Stomach (tissue), 9 donors: ENCODE measurements around the gene COL23A1. TPM values are rescaled to one million over a fixed set of nuclear protein-coding genes. Genes with fewer than 3 reads are reported as not detected.
"Not testable (repeated sequence)": the region's sequence is repeated elsewhere in the genome, so short reads cannot be mapped to it uniquely, and the experiment has no call there.

Source experiments
- DNase-seq, 2 donors: peaks; one replicate each; pipeline versions ENCODE4 v3.0.0 to v3.0.0-alpha.2; 2013 to 2019
- H3K27ac ChIP-seq, 5 donors: fragments of 200-600 bp in 4 of 5; sonication (generic) in 4 of 5; one replicate each; pipeline ENCODE4 v1.5.1; 2013 to 2019; ENCODE audit warnings: mild to moderate bottlenecking in 1 of 5, moderate library complexity in 1 of 5
- H3K27me3 ChIP-seq, 3 donors: fragments of 200-600 bp; sonication (generic); one replicate each; pipeline ENCODE4 v1.5.1; 2017 to 2019; ENCODE audit warnings: mixed run types in 1 of 3
- H3K36me3 ChIP-seq, 4 donors: fragments of 200-600 bp; sonication (generic); 1 replicate in 3 of 4; 2 replicates in 1 of 4; pipeline ENCODE4 v1.5.1; 2016 to 2019
- H3K4me1 ChIP-seq, 4 donors: fragments of 200-600 bp; sonication (generic); one replicate each; pipeline ENCODE4 v1.5.1; 2016 to 2019
- H3K4me3 ChIP-seq, 4 donors: fragments of 200-600 bp; sonication (generic) in 3 of 4; one replicate each; pipeline ENCODE4 v1.5.1; 2016 to 2019; ENCODE audit warnings: mild to moderate bottlenecking in 1 of 4
- H3K9me3 ChIP-seq, 4 donors: fragments of 200-600 bp; sonication (generic); one replicate each; pipeline ENCODE4 v1.5.1; 2016 to 2019
- CTCF ChIP-seq, 7 experiments: fragments of 450-650 bp in 4 of 7; fragments of 200-600 bp in 3 of 7; sonication (generic) in 3 of 7; IDR thresholded peaks; one replicate each; pipeline ENCODE4 v1.5.1; 2016 to 2019; ENCODE audit warnings: antibody characterized with exemption in 7 of 7, control low read depth in 2 of 7, mild to moderate bottlenecking in 1 of 7
- EP300 ChIP-seq: sonication (generic); formaldehyde crosslinking; IDR thresholded peaks from one replicate; pipeline ENCODE4 v1.6.1; 2017; ENCODE audit warnings: antibody characterized with exemption
- POLR2A ChIP-seq, 4 donors: fragments of 450-650 bp; IDR thresholded peaks; one replicate each; pipeline ENCODE4 v1.6.1; 2016; ENCODE audit warnings: antibody characterized with exemption in 4 of 4, control low read depth in 2 of 4, mild to moderate bottlenecking in 1 of 4, moderate library complexity in 1 of 4
- POLR2AphosphoS5 ChIP-seq, 3 donors: sonication (generic); formaldehyde crosslinking; IDR thresholded peaks; one replicate each; pipeline ENCODE4 v1.6.1; 2016; ENCODE audit warnings: antibody characterized with exemption in 3 of 3
- WGBS, 5 donors: extraction: QIAGEN DNeasy Blood & Tissue Kit in 3 of 5; methylation state at CpG; one replicate each; pipeline versions ENCODE4 v1.1.5 to v1.1.7; 2013 to 2018; 5-methylcytosine and 5-hydroxymethylcytosine counted together
- intact Hi-C: fragments of 100-400 bp; cut with DNase I; formaldehyde crosslinking; loops from one replicate; pipeline ENCODE4 v1.15.1; 2023; ENCODE audit warnings: low total_unique reads
- polyA plus RNA-seq, 3 donors: library from polyadenylated mRNA; stranded (reverse); fragments of 200-250 nt; gene quantifications; one replicate each; pipeline ENCODE4 v1.2.3, GENCODE V29; 2013
- total RNA-seq, 5 donors: library from RNA; depleted of rRNA; stranded (reverse); fragments of >200 nt; gene quantifications; one replicate each; pipeline versions ENCODE4 v1.1.0 to v1.2.3, GENCODE V29; 2014 to 2016
- donor health status: healthy with polysubstance abuse.
- donor health status: Bipolar disorder and iron deficiency.
- donor health status: healthy.

COL23A1 gene
- total and polyA plus RNA-seq, 8 donors: under 0.01 to 7.0 (median 1.4) TPM

- TF ChIP-seq POLR2AphosphoS5 (IDR thresholded peaks at IDR 0.05) (no peak), CTCF (IDR thresholded peaks at IDR 0.05) (no peak), POLR2A (IDR thresholded peaks at IDR 0.05) (no peak), EP300 (no peak)
- intact Hi-C loops: no loop called here
- Histone ChIP-seq H3K9me3 (no peaks in the 10 kb centered on the region), H3K36me3 (no peaks in the 10 kb centered on the region), H3K4me1 (no peaks in the 10 kb centered on the region), H3K27me3 (peaks cover 0 to 6% (median 0%) of the 10 kb centered on the region in 3 donors), H3K27ac (no peak overlapping the region), H3K4me3 (no peak overlapping the region)
- DNase-seq: no peak
- WGBS, 5 donors: 80 to 91% (median 86%) methylated on average over 12 of the region's 12 CpGs
These were observed 286.2 kb downstream of the COL23A1 start for GRCh38 chr5:178304016-178304415.

- 82 to 91% (median 87%) methylated on average over 16 of the region's 16 CpGs for WGBS, 5 donors
- intact Hi-C loops, DNase-seq: not testable (repeated sequence)
These were observed 287.9 kb downstream of the COL23A1 start for GRCh38 chr5:178302321-178302720.

GRCh38 chr5:178301641-178302040 is 288.6 kb downstream of the COL23A1 start:
- Histone ChIP-seq H3K27me3 (peaks cover 0 to 4% (median 0%) of the 10 kb centered on the region in 3 donors), H3K4me1 (no peaks in the 10 kb centered on the region), H3K4me3 (no peak overlapping the region), H3K36me3 (no peaks in the 10 kb centered on the region), H3K27ac (no peak overlapping the region), H3K9me3 (no peaks in the 10 kb centered on the region)
- 93 to 96% (median 95%) methylated on average over 10 to 15 of the region's 15 CpGs for WGBS, 5 donors
- TF ChIP-seq POLR2AphosphoS5 (IDR thresholded peaks at IDR 0.05) (no peak), CTCF (IDR thresholded peaks at IDR 0.05) (no peak), POLR2A (IDR thresholded peaks at IDR 0.05) (no peak), EP300 (no peak)
- DNase-seq: no peak
- intact Hi-C loops: no loop called here

More at GRCh38 chr5:178302321-178302720, 287.9 kb downstream of the COL23A1 start:
- not testable (repeated sequence) for H3K27me3 ChIP-seq, H3K4me3 ChIP-seq, H3K4me1 ChIP-seq, H3K27ac ChIP-seq, H3K9me3 ChIP-seq, H3K36me3 ChIP-seq

GRCh38 chr5:178298283-178298807 is 291.8 kb downstream of the COL23A1 start:
- Histone ChIP-seq H3K27me3 (no peaks in the 10 kb centered on the region), H3K4me1 (no peaks in the 10 kb centered on the region), H3K27ac (no peak overlapping the region), H3K4me3 (no peak overlapping the region), H3K9me3 (no peaks in the 10 kb centered on the region), H3K36me3 (no peaks in the 10 kb centered on the region)
- no peak for DNase-seq
- WGBS, 5 donors: 91 to 97% (median 92%) methylated on average over 4 of the region's 4 CpGs
- TF ChIP-seq EP300 (no peak), CTCF (IDR thresholded peaks at IDR 0.05) (no peak), POLR2AphosphoS5 (IDR thresholded peaks at IDR 0.05) (no peak), POLR2A (IDR thresholded peaks at IDR 0.05) (no peak)
- intact Hi-C loops: no loop called here

- Histone ChIP-seq H3K27ac (no peak overlapping the region), H3K27me3 (peaks cover 0 to 2% (median 0%) of the 10 kb centered on the region in 3 donors), H3K4me3 (no peak overlapping the region), H3K36me3 (no peaks in the 10 kb centered on the region), H3K9me3 (no peaks in the 10 kb centered on the region), H3K4me1 (no peaks in the 10 kb centered on the region)
- TF ChIP-seq POLR2AphosphoS5 (IDR thresholded peaks at IDR 0.05): no peak
- no peak for TF ChIP-seq CTCF (IDR thresholded peaks at IDR 0.05)
- TF ChIP-seq EP300: no peak
- no peak for TF ChIP-seq POLR2A (IDR thresholded peaks at IDR 0.05)
- intact Hi-C loops: no loop called here
- no peak for DNase-seq
- 68 to 90% (median 76%) methylated on average over 5 to 8 of the region's 8 CpGs for WGBS, 5 donors
These were observed 292.4 kb downstream of the COL23A1 start for GRCh38 chr5:178297751-178298150.
